ENCODE measurements around the gene POLR2H. TPM values are rescaled to one million over a fixed set of nuclear protein-coding genes. Genes with fewer than 3 reads are reported as not detected.
"Not testable (repeated sequence)": the region's sequence is repeated elsewhere in the genome, so short reads cannot be mapped to it uniquely, and the experiment has no call there.

POLR2H gene
- total RNA-seq, 1 experiment from 2014 or later, result 279 TPM

GRCh38 chr3:184335661-184336546 is 25.6 kb upstream of the POLR2H start:
- peak; percentile 75 for DNase-seq (ENCODE audit: low spot score)

DNA sequence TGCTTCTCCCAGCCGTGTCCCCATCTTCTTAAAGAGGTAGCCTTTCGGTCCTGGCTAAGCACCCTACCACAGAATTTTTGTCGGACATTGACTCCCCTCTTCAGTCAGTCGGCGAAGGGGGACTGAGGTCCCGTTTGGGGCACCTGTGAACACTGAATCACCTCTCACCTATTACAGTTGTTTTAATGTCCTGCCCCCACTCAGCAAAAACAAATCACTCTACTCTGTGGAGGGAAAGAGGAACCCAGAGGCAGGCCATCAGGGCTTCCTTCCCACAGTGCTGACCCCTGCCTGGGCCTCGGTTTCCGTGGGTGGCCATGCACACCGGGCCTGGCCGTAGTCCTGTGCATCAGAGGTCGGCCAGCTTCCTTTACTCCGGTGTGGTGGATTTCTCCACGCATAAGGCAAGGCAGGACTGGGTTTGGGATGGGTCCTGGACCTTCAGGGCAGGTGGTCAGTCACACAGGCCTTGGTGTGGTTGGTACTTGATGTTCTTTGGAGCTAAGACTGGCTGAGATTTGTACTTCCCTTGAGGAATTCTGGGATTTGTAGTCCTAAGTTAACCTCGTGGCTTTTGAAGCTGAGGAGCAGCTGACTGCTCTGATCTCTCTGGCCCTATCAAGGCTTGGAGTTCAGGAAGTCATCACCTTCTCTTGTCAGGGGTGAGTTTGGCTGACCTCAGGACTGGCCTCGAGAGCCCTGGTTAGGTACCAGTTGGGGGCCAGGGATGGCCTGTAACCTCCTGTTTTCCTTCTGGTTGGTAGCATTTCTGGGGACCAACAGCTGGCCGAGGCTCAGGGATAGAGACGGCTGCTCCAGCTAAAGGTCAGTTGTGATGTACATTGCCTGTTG is 24.7 kb upstream of the POLR2H start:
- no peak for DNase-seq (ENCODE audit: low spot score)

DNA sequence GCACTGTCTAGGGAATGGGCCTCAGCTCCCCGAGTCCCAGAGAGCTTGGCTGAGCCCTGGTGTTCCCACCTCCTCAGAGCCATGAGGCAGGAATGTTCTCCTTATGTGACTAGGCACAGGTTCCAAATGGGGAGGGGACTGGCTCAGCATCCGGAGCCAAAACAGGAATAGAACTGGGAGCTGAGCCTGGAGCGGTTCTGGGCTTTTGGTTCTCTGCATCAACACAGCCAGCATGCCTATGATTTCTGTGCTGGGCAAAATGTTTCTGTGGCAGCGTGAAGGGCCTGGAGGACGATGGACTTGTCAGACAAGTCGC is 24.2 kb upstream of the POLR2H start, which contains the start of gene FAM131A:
FAM131A (plus strand) TSS at position 202 of the 316 bp plus-strand sequence; CDS start at position 233, 31 bp downstream.
- no peak for DNase-seq (ENCODE audit: low spot score)

DNA sequence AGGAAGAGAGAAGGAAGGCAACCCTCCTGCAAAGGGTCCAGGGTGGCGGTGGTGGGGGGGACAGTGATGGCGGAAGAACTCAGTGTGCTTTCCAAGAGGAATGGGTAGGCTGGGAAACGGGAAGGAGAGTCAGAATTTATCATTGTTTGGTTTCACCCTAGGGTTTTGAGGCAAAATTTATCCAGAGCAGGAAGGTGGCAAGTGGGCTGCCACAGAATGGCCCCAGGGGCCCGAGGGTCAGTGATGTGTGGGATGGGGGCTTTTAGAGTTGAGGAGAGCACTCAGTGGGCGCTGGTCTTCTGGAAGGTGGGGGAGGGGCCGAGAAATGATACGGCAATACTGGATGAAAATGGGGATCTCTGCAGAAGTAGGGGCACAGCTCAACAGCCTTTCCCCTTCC is 23.5 kb upstream of the POLR2H start:
- DNase-seq (ENCODE audit: low spot score), result no peak

- DNase-seq (ENCODE audit: low spot score), result no peak
Observed at GRCh38 chr3:184338511-184338945, 23.0 kb upstream of the POLR2H start.

DNA sequence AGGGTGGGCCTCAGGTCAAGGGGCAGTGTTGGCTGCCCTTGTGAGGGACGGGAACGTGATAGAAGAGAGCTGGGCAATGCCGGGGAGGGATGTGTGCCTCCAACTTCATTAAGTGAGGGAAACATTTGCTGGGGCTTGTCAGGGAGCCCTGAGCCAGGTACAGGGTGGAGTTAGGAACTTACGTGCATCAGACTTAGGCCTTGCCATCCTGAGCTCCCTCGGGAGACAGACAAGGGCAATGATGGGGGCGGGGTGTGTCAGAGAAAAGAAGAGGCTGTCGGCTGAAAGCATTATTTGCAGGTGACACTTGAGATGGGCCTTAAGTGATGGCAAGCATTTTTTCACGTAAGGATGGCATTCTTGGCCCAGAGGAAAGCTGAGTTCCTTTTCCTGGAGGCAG is 22.5 kb upstream of the POLR2H start:
- DNase-seq (ENCODE audit: low spot score), result no peak

DNA sequence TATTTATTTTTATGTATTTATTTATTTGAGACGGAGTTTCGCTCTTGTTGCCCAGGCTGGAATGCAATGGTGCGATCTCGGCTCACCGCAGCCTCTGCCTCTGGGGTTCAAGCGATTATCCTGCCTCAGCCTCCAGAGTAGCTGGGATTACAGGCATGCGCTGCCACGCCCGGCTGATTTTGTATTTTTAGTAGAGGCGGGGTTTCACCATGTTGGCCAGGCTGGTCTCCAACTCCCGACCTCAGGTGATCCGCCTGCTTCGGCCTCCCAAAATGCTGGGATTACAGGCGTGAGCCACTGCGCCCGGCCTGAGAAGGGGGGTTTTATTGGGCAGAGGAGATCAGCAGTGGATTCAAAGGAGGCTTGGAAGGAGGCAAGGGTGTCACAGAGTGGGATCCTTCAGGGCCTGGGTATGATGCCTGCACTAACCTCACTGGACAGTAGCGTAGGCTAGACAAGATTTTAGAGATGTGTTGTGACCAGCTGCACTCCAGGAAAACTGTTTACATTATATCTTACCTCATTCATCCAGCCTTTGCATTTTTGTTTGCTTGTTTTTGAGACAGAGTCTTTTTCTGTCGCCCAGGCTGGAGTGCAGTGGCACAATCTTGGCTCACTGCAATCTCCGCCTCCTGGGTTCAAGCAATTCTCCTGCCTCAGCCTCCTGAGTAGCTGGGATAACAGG is 21.9 kb upstream of the POLR2H start:
- not testable (repeated sequence) for DNase-seq (ENCODE audit: low spot score)

- no peak for DNase-seq (ENCODE audit: low spot score)
Observed at GRCh38 chr3:184341925-184342324, 19.6 kb upstream of the POLR2H start.

GRCh38 chr3:184343200-184343876 is 18.2 kb upstream of the POLR2H start:
- no peak for DNase-seq (ENCODE audit: low spot score)

- no peak for DNase-seq (ENCODE audit: low spot score)
Observed at GRCh38 chr3:184344579-184345316, 16.8 kb upstream of the POLR2H start.

DNA sequence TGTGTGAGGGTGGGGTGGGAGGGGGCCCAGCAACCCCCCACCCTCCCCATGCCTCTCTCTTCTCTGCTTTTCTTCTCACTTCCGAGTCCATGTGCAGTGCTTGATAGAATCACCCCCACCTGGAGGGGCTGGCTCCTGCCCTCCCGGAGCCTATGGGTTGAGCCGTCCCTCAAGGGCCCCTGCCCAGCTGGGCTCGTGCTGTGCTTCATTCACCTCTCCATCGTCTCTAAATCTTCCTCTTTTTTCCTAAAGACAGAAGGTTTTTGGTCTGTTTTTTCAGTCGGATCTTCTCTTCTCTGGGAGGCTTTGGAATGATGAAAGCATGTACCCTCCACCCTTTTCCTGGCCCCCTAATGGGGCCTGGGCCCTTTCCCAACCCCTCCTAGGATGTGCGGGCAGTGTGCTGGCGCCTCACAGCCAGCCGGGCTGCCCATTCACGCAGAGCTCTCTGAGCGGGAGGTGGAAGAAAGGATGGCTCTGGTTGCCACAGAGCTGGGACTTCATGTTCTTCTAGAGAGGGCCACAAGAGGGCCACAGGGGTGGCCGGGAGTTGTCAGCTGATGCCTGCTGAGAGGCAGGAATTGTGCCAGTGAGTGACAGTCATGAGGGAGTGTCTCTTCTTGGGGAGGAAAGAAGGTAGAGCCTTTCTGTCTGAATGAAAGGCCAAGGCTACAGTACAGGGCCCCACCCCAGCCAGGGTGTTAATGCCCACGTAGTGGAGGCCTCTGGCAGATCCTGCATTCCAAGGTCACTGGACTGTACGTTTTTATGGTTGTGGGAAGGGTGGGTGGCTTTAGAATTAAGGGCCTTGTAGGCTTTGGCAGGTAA is 16.0 kb upstream of the POLR2H start:
- peak; percentile 85 for DNase-seq (ENCODE audit: low spot score)

DNA sequence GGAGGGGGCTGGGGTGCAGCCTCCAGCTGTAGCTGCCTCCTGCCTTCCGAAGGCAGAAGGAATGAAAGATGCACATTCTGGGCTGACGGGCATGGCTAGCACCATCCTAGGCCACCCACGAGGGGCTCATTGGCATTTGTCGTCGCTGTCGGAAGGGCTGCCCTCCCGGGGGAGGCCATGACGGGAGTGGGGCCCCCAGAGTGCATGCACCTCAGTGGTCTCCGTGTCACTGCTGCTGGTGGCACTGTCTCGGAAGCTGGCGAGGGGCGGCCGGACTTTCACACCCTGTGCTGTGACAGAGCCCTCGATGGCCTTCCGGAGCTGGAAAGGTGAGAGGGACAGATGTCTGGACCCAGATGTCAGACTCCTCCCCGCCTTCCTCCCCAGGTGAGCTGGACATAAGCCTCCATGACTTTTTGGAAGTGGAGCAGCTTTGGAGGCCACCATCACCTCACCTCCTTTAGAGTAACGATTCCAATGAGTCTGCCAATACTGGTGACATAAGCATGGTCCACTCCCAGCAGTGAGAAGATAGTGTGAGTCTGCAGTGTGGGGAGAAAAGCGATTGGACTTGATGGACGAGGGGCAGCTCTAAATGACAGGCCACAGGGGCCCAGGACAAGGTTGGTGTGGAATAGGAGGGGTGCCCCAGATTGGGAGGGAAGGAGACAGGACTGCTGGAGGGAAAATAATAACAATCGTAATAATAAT is 14.9 kb upstream of the POLR2H start:
- DNase-seq (ENCODE audit: low spot score), result no peak

DNA sequence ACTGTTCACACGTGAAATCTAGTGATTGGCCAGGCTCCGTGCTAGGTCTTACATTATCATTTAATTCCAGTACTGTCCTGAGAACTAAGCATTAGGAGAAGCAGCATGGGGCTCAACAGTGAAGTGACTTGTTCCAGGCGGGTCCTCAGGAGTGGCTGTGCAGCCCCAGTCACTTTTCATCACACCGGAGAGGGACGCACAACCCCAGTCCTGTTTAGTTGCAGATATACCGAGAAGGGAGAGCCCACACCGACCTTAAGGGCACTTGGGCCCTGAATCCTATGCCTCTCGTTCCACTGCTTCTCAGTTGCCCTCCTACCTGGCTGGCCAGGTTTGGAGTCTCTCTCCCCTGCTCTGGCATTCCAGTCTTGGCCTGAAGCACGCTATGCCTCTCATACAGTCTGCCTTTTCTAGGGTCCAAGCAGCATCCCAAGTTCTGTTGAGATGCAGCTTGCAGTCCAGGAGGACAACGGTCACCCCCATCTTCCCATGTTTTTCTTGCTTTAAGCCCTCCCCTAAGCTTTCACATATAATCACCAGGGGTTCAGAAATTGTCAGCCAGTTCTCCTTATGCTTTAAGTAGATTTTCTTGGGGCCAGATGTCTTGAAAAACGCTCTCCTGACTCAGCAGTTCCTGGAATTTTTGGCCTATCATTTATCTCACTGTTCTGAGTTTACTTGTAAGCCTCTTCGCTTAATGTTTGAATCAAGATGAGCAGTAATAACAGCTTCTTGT is 14.0 kb upstream of the POLR2H start:
- no peak for DNase-seq (ENCODE audit: low spot score)

DNA sequence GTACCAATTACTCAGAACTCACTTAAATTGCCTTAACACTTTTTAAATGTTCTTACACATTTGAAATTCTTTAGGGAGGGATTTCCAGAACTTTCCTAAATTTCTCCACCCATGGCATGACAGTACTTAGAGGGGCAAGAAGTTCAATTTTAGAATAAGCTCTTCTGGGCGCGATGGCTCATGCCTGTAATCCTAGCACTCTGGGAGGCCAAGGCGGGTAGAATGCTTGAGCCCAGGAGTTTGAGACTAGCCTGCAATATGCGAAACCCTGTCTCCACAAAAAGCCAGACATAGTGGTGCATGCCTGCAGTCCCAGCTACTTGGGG is 13.5 kb upstream of the POLR2H start:
- DNase-seq (ENCODE audit: low spot score), result no peak

DNA sequence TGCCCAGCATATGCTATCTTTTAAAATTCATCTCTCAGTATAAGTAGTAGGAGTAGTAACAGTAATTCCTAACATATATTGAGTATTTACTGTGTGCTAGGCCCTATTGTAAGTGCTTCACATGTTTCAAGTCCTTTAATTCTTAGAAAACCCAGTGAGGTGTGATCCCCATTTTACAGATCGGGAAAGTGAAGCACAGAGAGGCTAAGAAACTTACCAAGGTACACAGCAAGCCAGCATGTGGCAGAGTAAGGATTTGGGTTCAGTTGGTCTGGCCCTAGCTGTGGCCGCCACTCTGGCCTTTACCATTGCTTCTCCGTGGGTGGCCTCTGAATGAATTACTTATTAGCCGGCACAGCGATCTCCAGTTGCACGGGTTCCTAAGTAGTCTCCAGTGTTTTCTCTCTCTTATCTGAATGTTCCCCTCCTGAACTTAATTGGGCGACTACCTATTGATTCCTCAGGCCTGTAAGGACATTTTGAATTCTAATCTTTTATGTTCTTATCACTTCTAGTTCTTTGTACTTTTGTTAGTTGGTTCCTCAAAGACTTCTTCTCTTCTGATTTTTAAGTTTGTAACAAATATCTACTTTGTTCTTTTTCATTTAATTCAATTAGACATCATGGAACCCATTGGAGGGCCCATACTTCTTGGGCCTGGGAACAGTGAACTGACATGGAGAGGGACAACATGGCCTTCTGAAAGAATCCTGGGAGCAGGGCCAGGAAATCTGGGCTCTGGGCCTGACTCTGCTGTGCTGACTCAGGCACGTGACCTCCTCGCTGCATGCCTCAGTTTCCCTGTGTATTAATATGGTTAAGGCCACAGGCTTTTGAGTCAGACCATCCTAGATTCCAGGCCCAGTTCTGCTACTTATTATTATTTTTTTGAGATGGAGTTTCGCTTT is 11.7 kb upstream of the POLR2H start:
- no peak for DNase-seq (ENCODE audit: low spot score)

DNA sequence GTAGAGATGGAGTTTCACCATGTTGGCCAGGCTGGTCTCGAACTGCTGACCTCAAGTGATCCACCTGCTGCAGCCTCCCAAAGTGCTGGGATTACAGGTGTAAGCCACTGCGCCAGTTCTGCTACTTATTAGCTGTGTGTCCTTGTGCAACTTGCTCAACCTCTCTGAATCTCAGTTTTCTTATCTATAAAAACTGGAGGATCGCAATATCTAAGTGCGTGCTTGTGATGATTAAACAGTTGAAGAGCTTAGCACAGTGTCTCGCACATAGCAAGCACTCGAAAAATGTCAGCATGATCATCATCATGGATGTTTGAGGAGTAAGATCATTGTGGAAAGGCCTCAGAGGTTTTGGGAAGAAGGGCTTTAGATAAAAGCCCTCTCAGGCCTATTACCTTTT is 10.9 kb upstream of the POLR2H start:
- no peak for DNase-seq (ENCODE audit: low spot score)

- no peak for DNase-seq (ENCODE audit: low spot score)
Observed at GRCh38 chr3:184351511-184352148, 9.9 kb upstream of the POLR2H start.
